Measurements from ENCODE around the gene ANKMY1.
"Not testable (repeated sequence)": the region's sequence is repeated elsewhere in the genome, so short reads cannot be mapped to it uniquely, and the experiment has no call there.

The ANKMY1 gene

GRCh38 chr2:240555541-240556250 is 2.1 kb downstream of the ANKMY1 start:
- Histone ChIP-seq H3K27ac (ENCODE audit: low read depth, low read length) (no peak overlapping the region), H3K4me3 (ENCODE audit: low read depth in 1 of 5, low read length in 5 of 5) (no peak overlapping the region), H3K27me3 (ENCODE audit: control insufficient read depth in 5 of 5, insufficient read depth in 4 of 5, low read length in 5 of 5) (peaks cover 0 to 2% (median 0%) of the 10 kb centered on the region in 5 donors), H3K4me1 (ENCODE audit: control insufficient read depth in 5 of 5, insufficient read depth in 5 of 5, low read length in 5 of 5) (peaks cover 0 to 38% (median 31%) of the 10 kb centered on the region in 5 donors), H3K9ac (ENCODE audit: low read length in 5 of 5) (no peak overlapping the region), H3K9me3 (ENCODE audit: control insufficient read depth in 5 of 5, low read length in 5 of 5) (no peaks in the 10 kb centered on the region), H3K36me3 (ENCODE audit: control insufficient read depth in 5 of 5, insufficient read depth in 5 of 5, low read length in 5 of 5) (peaks cover 4 to 15% (median 9%) of the 10 kb centered on the region in 5 donors)

- Histone ChIP-seq H3K27ac (ENCODE audit: low read depth, low read length) (no peak overlapping the region), H3K27me3 (ENCODE audit: control insufficient read depth in 5 of 5, insufficient read depth in 4 of 5, low read length in 5 of 5) (peaks cover 0 to 2% (median 0%) of the 10 kb centered on the region in 5 donors), H3K4me1 (ENCODE audit: control insufficient read depth in 5 of 5, insufficient read depth in 5 of 5, low read length in 5 of 5) (peaks cover 0 to 36% (median 30%) of the 10 kb centered on the region in 5 donors), H3K9me3 (ENCODE audit: control insufficient read depth in 5 of 5, low read length in 5 of 5) (no peaks in the 10 kb centered on the region), H3K4me3 (ENCODE audit: low read depth in 1 of 5, low read length in 5 of 5) (no peak overlapping the region), H3K9ac (ENCODE audit: low read length in 5 of 5) (no peak overlapping the region), H3K36me3 (ENCODE audit: control insufficient read depth in 5 of 5, insufficient read depth in 5 of 5, low read length in 5 of 5) (peaks cover 4 to 15% (median 9%) of the 10 kb centered on the region in 5 donors)
Observed at GRCh38 chr2:240554767-240555493, 2.9 kb downstream of the ANKMY1 start.

- Histone ChIP-seq H3K9ac (ENCODE audit: low read length in 5 of 5) (no peak overlapping the region), H3K4me1 (ENCODE audit: control insufficient read depth in 5 of 5, insufficient read depth in 5 of 5, low read length in 5 of 5) (peaks cover 0 to 27% (median 21%) of the 10 kb centered on the region in 5 donors), H3K27ac (ENCODE audit: low read depth, low read length) (no peak overlapping the region), H3K27me3 (ENCODE audit: control insufficient read depth in 5 of 5, insufficient read depth in 4 of 5, low read length in 5 of 5) (peaks cover 0 to 2% (median 0%) of the 10 kb centered on the region in 5 donors), H3K4me3 (ENCODE audit: low read depth in 1 of 5, low read length in 5 of 5) (no peak overlapping the region), H3K9me3 (ENCODE audit: control insufficient read depth in 5 of 5, low read length in 5 of 5) (no peaks in the 10 kb centered on the region), H3K36me3 (ENCODE audit: control insufficient read depth in 5 of 5, insufficient read depth in 5 of 5, low read length in 5 of 5) (peaks cover 4 to 15% (median 9%) of the 10 kb centered on the region in 5 donors)
Observed at GRCh38 chr2:240553956-240554480, 3.8 kb downstream of the ANKMY1 start.

GRCh38 chr2:240551811-240552210 is 6.0 kb downstream of the ANKMY1 start:
- Histone ChIP-seq H3K9ac (ENCODE audit: low read length in 5 of 5) (no peak overlapping the region), H3K9me3 (ENCODE audit: control insufficient read depth in 5 of 5, low read length in 5 of 5) (no peaks in the 10 kb centered on the region), H3K4me3 (ENCODE audit: low read depth in 1 of 5, low read length in 5 of 5) (no peak overlapping the region), H3K36me3 (ENCODE audit: control insufficient read depth in 5 of 5, insufficient read depth in 5 of 5, low read length in 5 of 5) (peaks cover 4 to 15% (median 9%) of the 10 kb centered on the region in 5 donors), H3K27ac (ENCODE audit: low read depth, low read length) (no peak overlapping the region), H3K27me3 (ENCODE audit: control insufficient read depth in 5 of 5, insufficient read depth in 4 of 5, low read length in 5 of 5) (no peaks in the 10 kb centered on the region), H3K4me1 (ENCODE audit: control insufficient read depth in 5 of 5, insufficient read depth in 5 of 5, low read length in 5 of 5) (peaks cover 0 to 7% (median 2%) of the 10 kb centered on the region in 5 donors)

GRCh38 chr2:240551288-240551687 is 6.5 kb downstream of the ANKMY1 start:
- Histone ChIP-seq H3K4me3 (ENCODE audit: low read depth in 1 of 5, low read length in 5 of 5) (no peak overlapping the region), H3K36me3 (ENCODE audit: control insufficient read depth in 5 of 5, insufficient read depth in 5 of 5, low read length in 5 of 5) (peaks cover 4 to 15% (median 9%) of the 10 kb centered on the region in 5 donors), H3K27me3 (ENCODE audit: control insufficient read depth in 5 of 5, insufficient read depth in 4 of 5, low read length in 5 of 5) (no peaks in the 10 kb centered on the region), H3K27ac (ENCODE audit: low read depth, low read length) (no peak overlapping the region), H3K9me3 (ENCODE audit: control insufficient read depth in 5 of 5, low read length in 5 of 5) (no peaks in the 10 kb centered on the region), H3K9ac (ENCODE audit: low read length in 5 of 5) (no peak overlapping the region), H3K4me1 (ENCODE audit: control insufficient read depth in 5 of 5, insufficient read depth in 5 of 5, low read length in 5 of 5) (peaks cover 0 to 5% (median 0%) of the 10 kb centered on the region in 5 donors)

GRCh38 chr2:240539906-240540305 is 17.9 kb downstream of the ANKMY1 start:
- H3K9ac ChIP-seq (ENCODE audit: low read length in 5 of 5) = no peak overlapping the region
- H3K27ac ChIP-seq (ENCODE audit: low read depth, low read length) = no peak overlapping the region
- no peaks in the 10 kb centered on the region for H3K9me3 ChIP-seq (ENCODE audit: control insufficient read depth in 5 of 5, low read length in 5 of 5)
- no peak overlapping the region for H3K4me3 ChIP-seq (ENCODE audit: low read depth in 1 of 5, low read length in 5 of 5)
- H3K4me1 ChIP-seq (ENCODE audit: control insufficient read depth in 5 of 5, insufficient read depth in 5 of 5, low read length in 5 of 5) = no peaks in the 10 kb centered on the region
- no peaks in the 10 kb centered on the region for H3K27me3 ChIP-seq (ENCODE audit: control insufficient read depth in 5 of 5, insufficient read depth in 4 of 5, low read length in 5 of 5)
- peaks cover 3 to 27% (median 16%) of the 10 kb centered on the region in 5 donors for H3K36me3 ChIP-seq (ENCODE audit: control insufficient read depth in 5 of 5, insufficient read depth in 5 of 5, low read length in 5 of 5)

- H3K9ac ChIP-seq (ENCODE audit: low read length in 5 of 5); H3K27ac ChIP-seq (ENCODE audit: low read depth, low read length); H3K9me3 ChIP-seq (ENCODE audit: control insufficient read depth in 5 of 5, low read length in 5 of 5); H3K27me3 ChIP-seq (ENCODE audit: control insufficient read depth in 5 of 5, insufficient read depth in 4 of 5, low read length in 5 of 5); H3K4me3 ChIP-seq (ENCODE audit: low read depth in 1 of 5, low read length in 5 of 5); H3K4me1 ChIP-seq (ENCODE audit: control insufficient read depth in 5 of 5, insufficient read depth in 5 of 5, low read length in 5 of 5): not testable (repeated sequence)
- peaks cover 3 to 33% (median 16%) of the 10 kb centered on the region in 5 donors for H3K36me3 ChIP-seq (ENCODE audit: control insufficient read depth in 5 of 5, insufficient read depth in 5 of 5, low read length in 5 of 5)
Observed at GRCh38 chr2:240539101-240539500, 18.7 kb downstream of the ANKMY1 start.

GRCh38 chr2:240538031-240538780 is 19.6 kb downstream of the ANKMY1 start:
- Histone ChIP-seq H3K27me3 (ENCODE audit: control insufficient read depth in 5 of 5, insufficient read depth in 4 of 5, low read length in 5 of 5) (no peaks in the 10 kb centered on the region), H3K27ac (ENCODE audit: low read depth, low read length) (no peak overlapping the region), H3K9me3 (ENCODE audit: control insufficient read depth in 5 of 5, low read length in 5 of 5) (peaks cover 0 to 3% (median 0%) of the 10 kb centered on the region in 5 donors), H3K4me1 (ENCODE audit: control insufficient read depth in 5 of 5, insufficient read depth in 5 of 5, low read length in 5 of 5) (no peaks in the 10 kb centered on the region), H3K36me3 (ENCODE audit: control insufficient read depth in 5 of 5, insufficient read depth in 5 of 5, low read length in 5 of 5) (peaks cover 3 to 34% (median 16%) of the 10 kb centered on the region in 5 donors), H3K4me3 (ENCODE audit: low read depth in 1 of 5, low read length in 5 of 5) (no peak overlapping the region), H3K9ac (ENCODE audit: low read length in 5 of 5) (no peak overlapping the region)

- H3K27me3 ChIP-seq (ENCODE audit: control insufficient read depth in 5 of 5, insufficient read depth in 4 of 5, low read length in 5 of 5) = no peaks in the 10 kb centered on the region
- H3K9me3 ChIP-seq (ENCODE audit: control insufficient read depth in 5 of 5, low read length in 5 of 5) = peaks cover 10 to 18% (median 16%) of the 10 kb centered on the region in 5 donors
- H3K9ac ChIP-seq (ENCODE audit: low read length in 5 of 5) = no peak overlapping the region
- H3K4me1 ChIP-seq (ENCODE audit: control insufficient read depth in 5 of 5, insufficient read depth in 5 of 5, low read length in 5 of 5) = no peaks in the 10 kb centered on the region
- no peak overlapping the region for H3K4me3 ChIP-seq (ENCODE audit: low read depth in 1 of 5, low read length in 5 of 5)
- H3K27ac ChIP-seq (ENCODE audit: low read depth, low read length) = no peak overlapping the region
- H3K36me3 ChIP-seq (ENCODE audit: control insufficient read depth in 5 of 5, insufficient read depth in 5 of 5, low read length in 5 of 5) = peaks cover 3 to 28% (median 11%) of the 10 kb centered on the region in 5 donors
Observed at GRCh38 chr2:240532031-240532775, 25.6 kb downstream of the ANKMY1 start.

All from subcutaneous abdominal adipose tissue (tissue), 5 donors.